ENCODE results near the gene COX6B1.
"Not testable (repeated sequence)": the region's sequence is repeated elsewhere in the genome, so short reads cannot be mapped to it uniquely, and the experiment has no call there.

GRCh38 chr19:35691106-35691505, 43.0 kb downstream of the COX6B1 start:
- not testable (repeated sequence) for TF ChIP-seq YY1 (IDR thresholded peaks at IDR 0.05; ENCODE audit: insufficient read depth, insufficient read length); ZNF274 (IDR thresholded peaks at IDR 0.05; ENCODE audit: low read depth, low read length); SUZ12 (IDR thresholded peaks at IDR 0.05; ENCODE audit: extremely low read depth, insufficient read depth, insufficient read length)
